K562 (cell line): ENCODE results near the gene PDGFA. TPM values are rescaled to one million over a fixed set of nuclear protein-coding genes. Genes with fewer than 3 reads are reported as not detected.

ENCODE experiments used
- ATAC-seq: fragments of 200-7000 bp; cut with Tn5 transposase; 3 replicates; pipeline ENCODE4 v1.9.1; 2020; ENCODE audit warnings: moderate library complexity
- BruUV-seq: library from RNA; stranded (reverse); fragments of 400-500 nt; replicated peaks from 2 replicates; lab custom pipeline; 2021; lab: Mats Ljungman, UMichigan
- CTCF ChIA-PET: fragments of 300-600 bp; formaldehyde crosslinking; extraction: SDS; loops from one replicate; lab custom pipeline; 2021; ENCODE audit warnings: low intra/inter-chr PET ratio; lab: Yijun Ruan, JAX
- POLR2A ChIA-PET: fragments of 300-600, 350-650 bp; sonication (Branson Sonifier 250); formaldehyde crosslinking; extraction: SDS; loops from one replicate; lab custom pipeline; 2021; ENCODE audit warnings: antibody characterized with exemption, inconsistent platforms; lab: Yijun Ruan, JAX
- DNase-seq, 4 experiments: peaks; one replicate each; pipeline versions ENCODE4 v3.0.0 to v3.0.0-alpha.2; 2011 to 2018; ENCODE audit warnings: low spot score in 3 of 4, mixed read lengths in 3 of 4; ENCODE audit errors: extremely low read depth in 1 of 4
- FAIRE-seq: peaks from 2 replicates; lab custom pipeline; 2011; peaks lifted over from hg19 to GRCh38; lab: Jason Lieb, UNC
- H2AFZ ChIP-seq: 2 replicates; pipeline ENCODE4 v1.6.0; 2011; ENCODE audit warnings: low read depth, low read length, control low read depth, inconsistent platforms
- H3K27ac ChIP-seq: fragments of 200-600 bp; 3 replicates; pipeline ENCODE4 v1.8.0; 2011; ENCODE audit warnings: low read depth, mild to moderate bottlenecking, control low read depth, inconsistent platforms, low read length, moderate library complexity, mixed read lengths; ENCODE audit errors: extremely low read depth
- H3K27me3 ChIP-seq, 2 experiments: fragments of 300-600 bp in 1 of 2; 2 replicates in 1 of 2; 3 replicates in 1 of 2; pipeline versions ENCODE4 v1.6.0 to v1.8.0; 2011; ENCODE audit warnings: inconsistent platforms in 2 of 2, low read length in 2 of 2, mild to moderate bottlenecking in 1 of 2, mixed read lengths in 1 of 2, moderate library complexity in 1 of 2; ENCODE audit not compliant: control insufficient read depth in 2 of 2, insufficient read depth in 2 of 2
- H3K36me3 ChIP-seq: fragments of 300-600 bp; 3 replicates; pipeline ENCODE4 v1.8.0; 2011; ENCODE audit warnings: mild to moderate bottlenecking, low read length, inconsistent platforms; ENCODE audit not compliant: control insufficient read depth, insufficient read depth
- H3K4me1 ChIP-seq, 2 experiments: fragments of 200-600 bp in 1 of 2; replicated peaks in 1 of 2; 2 replicates in 1 of 2; 3 replicates in 1 of 2; pipeline versions ENCODE4 v1.5.1 to v1.8.0; 2011; ENCODE audit warnings: inconsistent platforms in 2 of 2, low read length in 2 of 2, mild to moderate bottlenecking in 1 of 2, mixed read lengths in 1 of 2, moderate library complexity in 1 of 2; ENCODE audit not compliant: control insufficient read depth in 2 of 2, insufficient read depth in 2 of 2
- H3K4me2 ChIP-seq: 2 replicates; pipeline ENCODE4 v1.6.1; 2011; ENCODE audit warnings: low read length, control low read depth, inconsistent platforms, mixed read lengths; ENCODE audit not compliant: insufficient read depth
- H3K4me3 ChIP-seq: fragments of 200-600 bp; sonication (generic), shearing (Covaris generic); 2 replicates; pipeline ENCODE4 v1.5.1; 2016; ENCODE audit warnings: control low read depth, inconsistent platforms
- H3K79me2 ChIP-seq: fragments of 200-600 bp; 3 replicates; pipeline ENCODE4 v1.8.0; 2011; ENCODE audit warnings: low read length, inconsistent platforms; ENCODE audit not compliant: control insufficient read depth, insufficient read depth
- H3K9ac ChIP-seq, 2 experiments: 2 replicates each; pipeline versions ENCODE4 v1.6.0 to v1.6.1; 2011; ENCODE audit warnings: low read depth in 2 of 2, low read length in 2 of 2, control low read depth in 1 of 2, inconsistent platforms in 1 of 2, mild to moderate bottlenecking in 1 of 2, mixed read lengths in 1 of 2; ENCODE audit not compliant: insufficient read depth in 1 of 2
- H3K9me1 ChIP-seq: one replicate; pipeline ENCODE4 v1.6.0; 2011; ENCODE audit warnings: inconsistent platforms, mild to moderate bottlenecking, low read length, moderate library complexity; ENCODE audit not compliant: control insufficient read depth, insufficient read depth
- H3K9me3 ChIP-seq: replicated peaks from 2 replicates; pipeline ENCODE4 v1.5.1; 2011; ENCODE audit warnings: low read depth, low read length, inconsistent platforms; ENCODE audit not compliant: control insufficient read depth, insufficient read depth
- H4K20me1 ChIP-seq: replicated peaks from 2 replicates; pipeline ENCODE4 v1.6.1; 2011; ENCODE audit warnings: low read length, inconsistent platforms, mixed read lengths; ENCODE audit not compliant: control insufficient read depth, insufficient read depth
- ARNT ChIP-seq, 2 experiments: fragments of 450-650 bp; IDR thresholded peaks; 2 replicates each; pipeline ENCODE4 v1.6.1; 2016; ENCODE audit warnings: mild to moderate bottlenecking in 1 of 2
- CBX3 ChIP-seq, 2 experiments: IDR thresholded peaks; 1 replicate in 1 of 2; 2 replicates in 1 of 2; pipeline ENCODE4 v1.6.1; 2012; ENCODE audit warnings: inconsistent platforms in 2 of 2, low read length in 2 of 2, borderline replicate concordance in 1 of 2, control low read depth in 1 of 2
- CHAMP1 ChIP-seq: fragments of 450-650 bp; IDR thresholded peaks from 2 replicates; pipeline ENCODE4 v1.6.1; 2016; ENCODE audit warnings: mild to moderate bottlenecking
- GABPA ChIP-seq: fragments of 200-800 bp; sonication (Bioruptor generic); conservative IDR thresholded peaks from 2 replicates; pipeline ENCODE4 v1.6.1; 2016; ENCODE audit warnings: low read depth, missing genetic modification characterization, missing compliant biosample characterization
- GATAD2A ChIP-seq: fragments of 450-650 bp; IDR thresholded peaks from 2 replicates; pipeline ENCODE4 v1.6.1; 2017
- KDM2B ChIP-seq: fragments of 250-450 bp; sonication (Bioruptor Pico); IDR thresholded peaks from 2 replicates; pipeline ENCODE4 v1.8.0; 2021; ENCODE audit warnings: mild to moderate bottlenecking, moderate library complexity
- MYNN ChIP-seq, 2 experiments: sonication (generic); formaldehyde crosslinking in 1 of 2; IDR thresholded peaks; 2 replicates each; pipeline versions ENCODE4 v1.5.0 to v1.6.1; 2016 to 2020; ENCODE audit warnings: antibody characterized with exemption in 1 of 2, missing genetic modification reagents in 1 of 2
- NR2C1 ChIP-seq, 2 experiments: fragments of 450-650 bp; IDR thresholded peaks; 2 replicates each; pipeline ENCODE4 v1.6.1; 2017; ENCODE audit warnings: mild to moderate bottlenecking in 2 of 2, antibody characterized with exemption in 1 of 2, inconsistent platforms in 1 of 2, missing compliant biosample characterization in 1 of 2, missing genetic modification characterization in 1 of 2
- NR2F6 ChIP-seq: fragments of 450-650 bp; formaldehyde crosslinking; IDR thresholded peaks from 2 replicates; pipeline ENCODE4 v1.4.0; 2020; ENCODE audit warnings: mild to moderate bottlenecking
- TFAP4 ChIP-seq: sonication (generic); formaldehyde crosslinking; IDR thresholded peaks from 2 replicates; pipeline ENCODE4 v1.8.0; 2022; ENCODE audit warnings: missing genetic modification reagents, mild to moderate bottlenecking, moderate library complexity, borderline replicate concordance
- ZNF146 ChIP-seq: IDR thresholded peaks from one replicate; pipeline ENCODE4 v1.6.1; 2018; ENCODE audit warnings: missing compliant biosample characterization; ENCODE audit not compliant: unreplicated experiment
- ZNF408 ChIP-seq: fragments of 250-450 bp; sonication (Bioruptor Pico); IDR thresholded peaks from 2 replicates; pipeline ENCODE4 v1.4.0; 2020; ENCODE audit warnings: low read depth, mild to moderate bottlenecking, moderate library complexity
- ZNF785 ChIP-seq: fragments of 250-450 bp; sonication (Bioruptor Pico); IDR thresholded peaks from 2 replicates; pipeline ENCODE4 v1.4.0; 2020; ENCODE audit warnings: mild to moderate bottlenecking
- ZSCAN29 ChIP-seq: fragments of 450-650 bp; IDR thresholded peaks from 2 replicates; pipeline ENCODE4 v1.6.1; 2017
- WGBS: fragments of 100-300 bp; shearing (Covaris generic); methylation state at CpG from one replicate; pipeline ENCODE4 v1.1.6; 2016; ENCODE audit warnings: low coverage, mixed read lengths; ENCODE audit not compliant: insufficient coverage; ENCODE audit errors: missing lambda C conversion rate; 5-methylcytosine and 5-hydroxymethylcytosine counted together
- in situ Hi-C: fragments of 300-500 bp; cut with MboI; formaldehyde crosslinking; loops from 4 replicates; pipeline ENCODE4 v1.15.0; 2018; ENCODE audit warnings: inconsistent platforms, mixed read lengths
- intact Hi-C: fragments of 100-400 bp; cut with micrococcal nuclease; formaldehyde crosslinking; loops from 2 replicates; pipeline ENCODE4 v1.14.2; 2022
- polyA plus RNA-seq, 8 experiments: library from polyadenylated mRNA; depleted of rRNA in 4 of 8; stranded (reverse) in 5 of 8; unstranded in 3 of 8; fragments of >200 nt; fragmentation: Nextera tagmentation in 2 of 8; fragmentation: Illumina TruSeq in 1 of 8; extraction: Ambion mirVana in 2 of 8; extraction: Trizol in 1 of 8; gene quantifications; 2 replicates each; pipeline versions ENCODE4 v1.2.1 to v1.2.3, GENCODE V29; 2011 to 2014; ENCODE audit warnings: inconsistent platforms in 1 of 8, missing spikeins in 1 of 8
- total RNA-seq, 7 experiments: library from RNA; depleted of rRNA in 6 of 7; stranded (reverse); fragments of >200 nt in 6 of 7; fragmentation: Illumina TruSeq in 2 of 7; extraction: Trizol in 2 of 7; gene quantifications; 2 replicates each; pipeline versions ENCODE4 v1.2.1 to v1.2.3, GENCODE V29; 2011 to 2021; ENCODE audit warnings: low replicate concordance in 1 of 7
- TF ChIP-seq, protein P1 (sequence below): fragments of 200-400 bp; formaldehyde crosslinking; IDR thresholded peaks from 2 replicates; pipeline ENCODE4 v1.6.1; 2017; ENCODE audit warnings: mild to moderate bottlenecking, low read depth, low read length, moderate library complexity
- TF ChIP-seq, protein P2 (sequence below): fragments of 250-450 bp; sonication (Bioruptor Pico); IDR thresholded peaks from 2 replicates; pipeline ENCODE4 v1.4.0; 2020; ENCODE audit warnings: mild to moderate bottlenecking, moderate library complexity

The PDGFA gene
- total and polyA plus RNA-seq, 9 of the 15 experiments (the other 6 are each of a cell fraction or from before 2014, with no cell fraction given), result 2.5 to 10.2 (median 4.6) TPM

- H3K27me3 ChIP-seq, result no peaks in the 10 kb centered on the region
- no peak for DNase-seq
- no peak overlapping the region for H3K4me3 ChIP-seq
- WGBS, result 80% methylated on average over 14 of the region's 18 CpGs
- peaks cover 0 to 14% of the 10 kb centered on the region in 2 experiments; a peak in 2 of 5 replicates for H3K4me1 ChIP-seq
- POLR2A ChIA-PET, result no interaction called here
- in situ Hi-C loops, result no loop called here
- no peak overlapping the region for H2AFZ ChIP-seq
- no peak for ATAC-seq
- no peaks in the 10 kb centered on the region for H3K36me3 ChIP-seq
- no peaks in the 10 kb centered on the region; the same call in 1 of the 2 replicates for H3K9me3 ChIP-seq
- H3K9me1 ChIP-seq, result no peaks in the 10 kb centered on the region
- BruUV-seq, result no TSS peak
- no peaks in the 10 kb centered on the region for H3K79me2 ChIP-seq
- FAIRE-seq, result no peak
- H3K4me2 ChIP-seq, result no peak overlapping the region
- CTCF ChIA-PET, result no interaction called here
- intact Hi-C loops, result no loop called here
- H3K9ac ChIP-seq, result no peak overlapping the region
- no peaks in the 10 kb centered on the region for H4K20me1 ChIP-seq
- H3K27ac ChIP-seq, result no peak overlapping the region
- TF ChIP-seq NR2C1 (IDR thresholded peaks at IDR 0.05) (no peak), NR2C1 (tag; IDR thresholded peaks at IDR 0.05) (no peak), ZSCAN29 (no peak), ZNF146 (CRISPR knock-in tag) (no peak), ZNF408 (CRISPR knock-in tag) (no peak), CHAMP1 (no peak), CBX3 (IDR thresholded peaks at IDR 0.05; ENCODE audit: borderline replicate concordance in 1 of 2, low read length in 2 of 2) (no peak), TFAP4 (CRISPR knock-in tag) (no peak), KDM2B (no peak), ZNF785 (no peak), GABPA (tag) (no peak), NR2F6 (CRISPR knock-in tag) (no peak), ARNT (IDR thresholded peaks at IDR 0.05) (no peak), MYNN (IDR thresholded peaks at IDR 0.05) (no peak), MYNN (CRISPR knock-in tag; IDR thresholded peaks at IDR 0.05) (no peak), GATAD2A (no peak)
- TF ChIP-seq, protein P1, sequence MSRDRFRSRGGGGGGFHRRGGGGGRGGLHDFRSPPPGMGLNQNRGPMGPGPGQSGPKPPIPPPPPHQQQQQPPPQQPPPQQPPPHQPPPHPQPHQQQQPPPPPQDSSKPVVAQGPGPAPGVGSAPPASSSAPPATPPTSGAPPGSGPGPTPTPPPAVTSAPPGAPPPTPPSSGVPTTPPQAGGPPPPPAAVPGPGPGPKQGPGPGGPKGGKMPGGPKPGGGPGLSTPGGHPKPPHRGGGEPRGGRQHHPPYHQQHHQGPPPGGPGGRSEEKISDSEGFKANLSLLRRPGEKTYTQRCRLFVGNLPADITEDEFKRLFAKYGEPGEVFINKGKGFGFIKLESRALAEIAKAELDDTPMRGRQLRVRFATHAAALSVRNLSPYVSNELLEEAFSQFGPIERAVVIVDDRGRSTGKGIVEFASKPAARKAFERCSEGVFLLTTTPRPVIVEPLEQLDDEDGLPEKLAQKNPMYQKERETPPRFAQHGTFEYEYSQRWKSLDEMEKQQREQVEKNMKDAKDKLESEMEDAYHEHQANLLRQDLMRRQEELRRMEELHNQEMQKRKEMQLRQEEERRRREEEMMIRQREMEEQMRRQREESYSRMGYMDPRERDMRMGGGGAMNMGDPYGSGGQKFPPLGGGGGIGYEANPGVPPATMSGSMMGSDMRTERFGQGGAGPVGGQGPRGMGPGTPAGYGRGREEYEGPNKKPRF, result no peak
- TF ChIP-seq, protein P2, sequence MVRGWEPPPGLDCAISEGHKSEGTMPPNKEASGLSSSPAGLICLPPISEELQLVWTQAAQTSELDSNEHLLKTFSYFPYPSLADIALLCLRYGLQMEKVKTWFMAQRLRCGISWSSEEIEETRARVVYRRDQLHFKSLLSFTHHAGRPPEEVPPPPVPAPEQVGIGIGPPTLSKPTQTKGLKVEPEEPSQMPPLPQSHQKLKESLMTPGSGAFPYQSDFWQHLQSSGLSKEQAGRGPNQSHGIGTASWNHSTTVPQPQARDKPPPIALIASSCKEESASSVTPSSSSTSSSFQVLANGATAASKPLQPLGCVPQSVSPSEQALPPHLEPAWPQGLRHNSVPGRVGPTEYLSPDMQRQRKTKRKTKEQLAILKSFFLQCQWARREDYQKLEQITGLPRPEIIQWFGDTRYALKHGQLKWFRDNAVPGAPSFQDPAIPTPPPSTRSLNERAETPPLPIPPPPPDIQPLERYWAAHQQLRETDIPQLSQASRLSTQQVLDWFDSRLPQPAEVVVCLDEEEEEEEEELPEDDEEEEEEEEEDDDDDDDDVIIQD (CRISPR knock-in tag), result no peak
These were observed 36.0 kb upstream of the PDGFA start for GRCh38 chr7:555551-556160.
